ENCODE data around the gene PLA2G4B.
A peak's percentile ranks its signal among the peaks of the same experiment; 100 is the strongest.

The PLA2G4B gene

GRCh38 chr15:41891226-41891625, 52.6 kb downstream of the PLA2G4B start:
- no peak for DNase-seq

- DNase-seq, result no peak
Measured at GRCh38 chr15:41891946-41892345, 53.3 kb downstream of the PLA2G4B start.

- DNase-seq, result peak; percentile 73
Measured at GRCh38 chr15:41892621-41893421, 54.2 kb downstream of the PLA2G4B start.

GRCh38 chr15:41893422-41894250, 55.0 kb downstream of the PLA2G4B start, which contains the start of gene SPTBN5:
TSS of gene SPTBN5 (minus strand) at chr15:41894053. CDS start at chr15:41893497, 556 bp downstream.
- no peak for DNase-seq

GRCh38 chr15:41894251-41894790, 55.7 kb downstream of the PLA2G4B start:
- no peak for DNase-seq

- DNase-seq, result peak; percentile 87
Measured at GRCh38 chr15:41894791-41895463, 56.3 kb downstream of the PLA2G4B start.

GRCh38 chr15:41895491-41895890, 56.8 kb downstream of the PLA2G4B start:
- no peak for DNase-seq

- no peak for DNase-seq
Measured at GRCh38 chr15:41895957-41896356, 57.3 kb downstream of the PLA2G4B start.

GRCh38 chr15:41896566-41896965, 57.9 kb downstream of the PLA2G4B start:
- no peak for DNase-seq

- DNase-seq, result no peak
Measured at GRCh38 chr15:41897363-41897799, 58.7 kb downstream of the PLA2G4B start.

Data from activated CD8-positive, alpha-beta memory T cell treated with anti-CD3 and anti-CD28 coated beads for 24 hours (primary cell).